DMS53 treated with DMSO at 0.1 percent for 48 hours (cell line): ENCODE measurements around the gene NOL4L.

ENCODE experiments used
- DNase-seq: peaks from one replicate; lab custom pipeline; 2025; ENCODE audit not compliant: unreplicated experiment; lab: John Stamatoyannopoulos, UW

NOL4L gene

DNA sequence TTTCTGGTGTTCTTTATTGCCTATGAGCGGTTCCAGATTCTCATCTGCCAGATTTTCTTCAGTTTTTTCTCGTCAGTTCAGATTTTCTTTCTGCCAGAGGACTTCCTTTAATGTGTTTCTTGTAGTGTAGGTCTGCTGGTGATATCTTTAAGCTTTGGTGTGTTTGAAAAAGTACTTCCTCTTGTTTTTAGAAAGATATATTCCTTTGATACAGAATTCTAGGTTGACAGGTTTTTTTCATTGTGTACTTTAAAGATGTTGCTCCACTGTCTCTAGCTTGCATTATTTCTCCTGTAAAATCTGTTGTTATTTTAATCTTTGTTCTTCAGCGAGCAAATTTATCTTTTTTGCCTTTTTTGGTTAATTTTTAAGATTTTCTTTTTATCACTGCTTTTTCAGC is 190.1 kb downstream of the NOL4L start:
- DNase-seq = no peak
